ENCODE results near the gene SLCO2A1.

SLCO2A1 gene

GRCh38 chr3:133973249-133973980, 56.3 kb downstream of the SLCO2A1 start:
- DNase-seq = no peak

GRCh38 chr3:133972156-133972555, 57.6 kb downstream of the SLCO2A1 start:
- DNase-seq = no peak

- no peak for DNase-seq
Measured at GRCh38 chr3:133970916-133971315, 58.8 kb downstream of the SLCO2A1 start.

GRCh38 chr3:133970339-133970738, 59.4 kb downstream of the SLCO2A1 start:
- DNase-seq = no peak

- no peak for DNase-seq
Measured at GRCh38 chr3:133967992-133968892, 61.5 kb downstream of the SLCO2A1 start.

DNA sequence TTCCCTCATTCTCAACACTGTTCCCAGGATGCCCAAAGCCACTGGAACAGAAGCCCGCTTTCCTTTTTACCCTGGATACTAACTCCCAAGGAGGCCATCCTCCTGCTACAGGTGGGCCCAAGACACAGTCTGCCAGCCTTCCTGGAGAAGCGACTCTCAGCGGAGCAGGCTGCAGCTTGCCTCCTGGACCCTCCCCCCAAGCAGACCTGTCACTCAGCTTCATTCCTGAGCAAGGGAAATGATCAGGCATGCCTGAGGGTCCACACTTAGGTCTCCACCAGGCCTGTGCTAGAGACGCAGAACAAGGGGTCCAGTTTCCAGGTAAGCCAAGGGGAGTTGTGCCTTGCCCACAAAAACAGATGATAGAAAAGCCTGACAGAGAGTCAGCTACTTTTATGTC, 62.8 kb downstream of the SLCO2A1 start:
- DNase-seq = no peak

DNA sequence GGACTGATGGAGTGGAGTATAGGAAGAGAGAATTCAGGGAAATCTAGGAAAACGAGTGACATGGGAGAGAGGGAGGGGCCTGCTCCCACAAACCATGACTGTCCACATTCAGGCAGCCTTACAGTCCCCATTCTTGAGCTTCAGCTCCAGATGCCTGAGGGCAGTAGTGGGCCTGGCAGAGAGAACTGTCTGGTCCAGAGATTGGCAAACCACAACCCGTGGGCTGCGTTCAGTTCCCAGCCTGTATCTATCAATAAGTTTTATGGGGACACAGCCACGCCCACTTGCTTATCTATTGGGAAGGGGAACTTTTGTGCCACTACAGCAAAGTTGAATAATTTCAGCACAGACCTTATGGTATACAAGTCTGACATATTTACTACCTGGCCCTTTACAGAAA, 63.8 kb downstream of the SLCO2A1 start:
- no peak for DNase-seq

DNA sequence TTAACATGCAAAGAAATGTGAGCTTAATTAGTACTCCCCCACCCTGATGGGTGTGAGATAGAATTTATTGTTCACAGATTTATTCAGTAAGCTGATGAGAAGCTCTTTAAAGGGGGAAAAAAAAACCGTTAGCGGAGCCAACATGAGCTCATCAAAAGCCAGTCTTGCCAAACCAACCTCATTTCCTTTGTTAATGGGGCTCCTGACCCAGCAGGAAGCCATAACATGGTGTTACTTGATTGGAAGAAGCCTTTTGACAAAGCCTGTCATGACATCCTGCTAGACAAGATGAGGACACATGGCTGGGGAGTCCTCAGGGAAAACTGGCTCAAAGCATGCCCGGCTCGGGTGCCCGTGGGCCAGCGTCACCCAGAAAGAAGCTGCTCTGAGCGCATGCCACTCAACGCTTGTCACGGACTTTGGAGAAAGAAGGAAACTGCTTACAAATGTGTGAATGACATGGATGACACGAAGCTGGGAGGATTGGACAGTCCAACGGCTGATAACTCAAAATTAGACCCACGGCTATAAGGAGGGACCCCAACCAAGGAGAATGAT, 64.6 kb downstream of the SLCO2A1 start:
- DNase-seq = no peak

DNA sequence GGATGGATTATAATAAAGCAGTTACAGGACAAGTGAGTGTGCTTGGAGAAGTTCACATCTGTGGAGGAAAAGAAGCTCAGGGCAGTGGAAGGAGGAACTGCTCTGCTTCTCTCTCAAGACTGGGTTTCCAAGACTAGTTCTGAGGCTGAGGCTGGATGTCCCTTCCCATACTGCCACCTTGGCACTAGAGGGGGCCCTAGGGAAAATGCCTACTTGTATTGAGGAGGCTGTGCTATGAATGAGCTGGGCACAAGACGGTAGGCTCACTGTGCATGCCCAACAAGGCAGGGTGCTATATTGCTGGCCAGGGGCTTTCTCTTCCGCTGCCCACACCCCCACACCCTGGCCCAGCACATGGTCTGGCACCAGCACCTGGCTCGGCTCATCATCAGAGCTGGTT, 65.2 kb downstream of the SLCO2A1 start:
- no peak for DNase-seq

DNA sequence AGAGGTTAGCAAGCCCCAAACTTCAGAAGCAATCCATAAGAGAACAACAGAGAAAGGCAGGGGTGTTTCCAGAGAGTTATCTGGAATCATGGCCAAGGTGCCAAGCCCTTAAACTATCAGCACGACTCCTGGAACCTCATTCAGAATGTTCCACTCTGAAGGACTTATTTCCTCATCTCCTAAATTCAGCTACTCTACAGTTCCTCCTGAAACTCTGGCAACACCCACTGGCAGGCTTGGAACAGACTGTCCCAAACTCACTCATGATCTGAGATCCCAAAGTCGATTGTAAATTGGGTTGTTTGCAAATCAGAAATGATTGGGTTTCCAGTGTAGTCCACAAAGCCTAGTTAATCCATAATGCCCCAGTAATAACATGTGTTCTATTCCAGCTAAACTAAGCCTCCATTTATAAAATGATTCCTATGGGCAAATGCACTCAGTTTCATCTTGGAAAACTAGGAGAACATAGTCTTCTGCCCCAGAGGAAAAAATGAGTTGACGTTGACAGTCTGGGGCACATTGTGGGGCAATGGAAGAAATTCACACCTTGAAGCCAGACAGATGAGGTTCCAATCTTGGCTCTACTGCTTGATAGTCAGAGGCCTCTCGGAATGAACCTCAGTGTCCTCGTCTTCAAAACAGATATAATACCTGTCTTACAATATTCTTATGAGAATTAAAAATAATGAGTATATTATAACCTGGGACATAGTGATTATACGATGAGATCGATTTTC, 65.9 kb downstream of the SLCO2A1 start:
- DNase-seq = no peak

DNA sequence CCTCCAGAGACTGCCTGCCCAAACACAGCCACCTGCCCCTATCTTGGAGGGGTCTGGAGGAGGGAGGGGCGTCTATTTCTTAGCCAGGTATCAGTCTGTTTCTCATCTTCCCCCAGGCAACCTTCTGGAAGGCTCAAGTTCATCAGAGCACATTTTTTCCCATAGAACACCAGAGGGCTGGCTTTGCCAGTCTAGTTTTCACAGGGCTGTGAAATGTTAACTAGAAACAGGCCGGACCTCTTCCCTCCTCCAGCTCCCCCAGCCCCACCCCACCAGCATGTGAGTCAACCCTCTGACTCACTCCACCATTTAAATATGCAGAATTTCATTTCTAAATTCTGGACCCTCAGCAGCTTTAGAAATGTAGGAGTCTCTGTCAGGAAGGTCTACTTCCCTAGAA, 66.9 kb downstream of the SLCO2A1 start:
- DNase-seq = no peak

DNA sequence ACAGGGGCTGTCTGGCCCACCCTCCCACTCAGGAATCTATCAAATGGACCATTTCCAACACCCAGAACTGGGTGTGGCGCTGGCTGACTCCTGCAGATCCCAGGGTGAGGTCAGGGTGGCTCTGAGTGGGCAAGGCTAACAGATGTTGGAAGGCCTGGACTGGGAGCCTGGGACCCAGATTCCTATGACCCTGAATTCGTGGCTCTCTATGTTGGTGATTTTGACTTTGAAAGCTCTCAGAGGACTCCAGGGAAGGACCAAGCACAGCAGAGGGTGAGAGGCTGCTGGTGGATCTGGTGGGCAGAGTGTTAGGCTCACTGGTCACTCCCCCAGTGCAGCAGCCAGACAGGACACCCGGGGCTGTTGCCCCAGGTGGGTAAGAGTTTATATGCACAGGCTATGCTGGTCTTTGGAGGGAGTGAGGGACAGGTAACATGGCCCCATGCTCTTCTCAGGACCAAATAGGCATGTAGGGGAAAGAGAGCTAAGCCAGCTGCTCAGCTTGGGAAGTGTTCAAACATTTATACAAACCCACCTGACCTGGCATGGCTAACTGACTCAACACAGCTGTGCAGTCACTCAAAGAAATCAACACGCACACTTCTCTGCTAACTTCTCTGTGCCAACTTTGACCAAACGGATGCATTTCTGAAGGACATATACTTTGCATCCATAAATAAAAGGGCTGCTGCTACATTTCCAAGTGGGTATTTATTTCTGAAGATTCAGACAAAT, 71.5 kb downstream of the SLCO2A1 start:
- DNase-seq = no peak

DNA sequence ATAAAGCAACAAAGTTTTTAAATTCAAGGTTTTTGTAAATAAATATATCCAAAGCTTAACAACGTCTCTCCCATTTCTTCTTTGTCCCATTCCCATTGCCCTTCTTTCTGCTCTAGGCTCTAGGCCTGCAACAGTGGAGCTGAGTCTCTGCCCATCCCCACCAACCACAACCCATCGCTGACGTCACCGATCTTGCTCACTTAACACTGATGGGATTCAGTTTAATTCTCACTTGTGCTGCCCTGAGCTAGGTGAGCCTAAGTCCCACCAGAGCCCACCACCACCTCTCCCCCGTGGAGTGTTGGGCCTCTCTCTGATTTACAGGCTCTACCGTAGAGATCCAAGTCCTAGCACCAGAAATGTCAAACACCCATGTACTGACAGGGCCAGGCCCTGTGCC, 72.7 kb downstream of the SLCO2A1 start:
- DNase-seq = no peak

- DNase-seq = no peak
Measured at GRCh38 chr3:133956353-133956752, 73.4 kb downstream of the SLCO2A1 start.

GRCh38 chr3:133955892-133956291, 73.8 kb downstream of the SLCO2A1 start:
- no peak for DNase-seq

DNA sequence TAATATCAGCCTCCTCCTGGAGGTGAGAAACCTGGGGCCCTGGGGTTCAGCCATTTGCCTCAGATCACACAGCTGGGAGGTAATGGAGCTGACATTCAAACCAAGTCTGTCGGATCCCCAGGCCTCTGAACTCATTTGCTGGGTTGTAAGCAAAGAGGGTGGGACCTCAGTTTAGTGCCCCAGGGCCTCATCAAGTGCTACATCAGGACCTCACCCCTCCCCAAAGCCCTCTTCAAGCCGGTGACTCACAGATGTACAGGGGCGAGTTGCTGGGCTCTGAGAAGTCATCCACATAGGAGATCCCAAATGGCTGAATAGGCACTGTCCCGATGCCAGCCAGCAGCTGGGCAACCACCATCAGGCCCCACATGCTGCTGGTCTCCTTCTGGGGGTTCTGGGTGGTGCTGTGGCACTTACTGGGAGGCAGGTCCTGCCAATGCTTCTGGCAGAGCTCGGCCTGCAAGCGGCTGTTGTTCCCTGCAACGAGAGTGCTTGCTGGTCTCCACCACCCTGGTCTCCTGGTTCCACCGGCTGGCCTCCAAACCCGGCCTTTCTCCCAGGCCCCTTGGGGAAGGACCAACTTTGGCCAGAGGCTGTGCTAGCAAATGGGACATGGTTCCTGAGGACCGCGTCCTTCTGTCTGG, 74.9 kb downstream of the SLCO2A1 start:
- no peak for DNase-seq

GRCh38 chr3:133953297-133953696, 76.4 kb downstream of the SLCO2A1 start:
- DNase-seq = no peak

DNA sequence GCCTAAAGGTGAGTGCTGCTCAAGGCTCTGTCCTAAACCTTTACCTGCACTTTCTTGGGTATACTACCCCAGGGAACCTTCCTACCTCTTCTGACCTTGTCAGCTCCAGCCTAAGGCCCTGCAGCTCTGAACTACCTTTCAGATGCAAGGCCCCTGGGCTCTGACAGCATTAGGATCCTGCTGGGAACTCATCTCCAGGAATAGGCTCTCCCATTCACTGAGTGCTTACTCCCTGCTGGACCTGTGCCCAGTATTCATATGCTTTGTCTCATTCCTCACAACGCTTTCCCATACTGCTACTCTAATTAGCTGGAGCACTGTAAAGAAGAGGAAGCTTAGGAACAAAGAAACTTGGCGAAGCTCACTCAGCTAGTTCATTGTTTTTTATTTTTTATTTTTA, 80.3 kb downstream of the SLCO2A1 start:
- DNase-seq = no peak

- DNase-seq = no peak
Measured at GRCh38 chr3:133948996-133949395, 80.7 kb downstream of the SLCO2A1 start.

DNA sequence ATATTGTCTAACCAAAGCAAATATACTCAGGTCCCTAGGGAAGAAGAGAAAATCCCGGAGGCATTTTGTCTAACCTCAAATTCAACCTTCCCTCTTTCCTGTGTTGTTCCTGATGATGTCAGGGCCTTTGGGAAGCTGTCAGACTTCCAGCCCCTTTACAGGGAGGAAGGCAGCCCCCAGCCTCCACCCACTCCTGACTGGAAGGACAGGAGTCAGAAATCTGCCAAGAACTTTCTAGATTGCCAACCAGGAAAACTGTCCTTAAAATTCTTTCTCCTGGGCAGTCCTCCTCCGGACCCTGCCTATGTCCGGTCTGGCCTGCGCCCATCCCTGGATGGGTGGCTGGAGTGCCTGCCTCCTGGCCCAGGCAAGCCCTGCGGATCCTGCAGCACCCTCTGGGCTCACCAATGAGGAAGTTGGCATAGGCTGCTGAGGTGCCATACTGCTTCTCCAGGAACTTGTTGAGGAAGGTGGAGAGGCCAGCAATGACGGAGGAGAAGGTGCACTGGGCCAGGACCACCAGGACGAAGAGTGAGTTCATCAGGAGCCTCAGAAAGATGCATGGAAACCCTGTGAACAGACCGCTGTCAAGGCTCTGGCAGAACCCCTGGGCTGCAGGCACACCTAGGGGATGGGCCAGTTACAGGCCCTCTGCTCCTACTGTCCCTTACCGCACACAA, 81.5 kb downstream of the SLCO2A1 start:
- DNase-seq = no peak

DNA sequence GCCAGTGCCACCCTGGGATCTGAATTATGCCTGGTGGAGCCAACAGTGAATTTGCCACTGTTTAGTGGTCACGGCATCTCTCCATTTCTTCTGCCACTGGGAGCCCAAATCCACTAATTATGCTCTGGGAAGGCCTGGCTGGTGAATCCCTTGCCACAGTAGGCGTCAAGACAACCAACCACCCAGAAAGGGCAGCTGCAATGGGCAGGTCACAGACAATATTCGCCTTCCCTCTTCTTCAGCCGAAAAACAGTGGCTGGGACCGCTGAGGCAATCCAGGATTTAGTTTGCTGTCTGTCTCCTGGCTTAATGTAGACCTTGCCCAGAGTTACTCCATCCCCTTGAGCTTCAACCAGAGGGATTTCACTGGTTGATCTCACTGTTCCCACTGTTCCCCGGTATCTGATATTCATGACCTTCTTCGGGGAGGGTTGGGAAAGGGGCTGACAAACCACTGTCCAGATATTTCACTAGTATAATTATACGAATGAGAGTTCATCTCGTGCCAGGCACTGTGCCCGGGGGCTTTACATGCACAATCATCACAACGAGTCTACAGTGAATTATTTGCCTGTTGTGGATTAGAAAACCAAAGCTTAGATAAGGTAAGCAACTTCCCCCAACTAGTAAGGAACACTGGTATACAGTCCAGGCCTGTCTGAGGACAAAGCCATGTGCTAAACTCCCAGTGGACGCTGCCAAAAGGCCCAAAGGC, 84.2 kb downstream of the SLCO2A1 start:
- DNase-seq = no peak
